H1 (cell line): ENCODE measurements around the gene LANCL2. TPM values are rescaled to one million over a fixed set of nuclear protein-coding genes. Genes with fewer than 3 reads are reported as not detected.

Experiments used
- HDAC2 ChIP-seq, 2 experiments: fragments of 300-600 bp in 1 of 2; sonication (generic) in 1 of 2; IDR thresholded peaks; 2 replicates each; pipeline ENCODE4 v1.6.1; 2011 to 2012; ENCODE audit warnings: low read depth in 2 of 2, low read length in 2 of 2, mild to moderate bottlenecking in 2 of 2, moderate library complexity in 2 of 2, borderline replicate concordance in 1 of 2, inconsistent platforms in 1 of 2
- polyA plus RNA-seq, 7 experiments: library from polyadenylated mRNA; depleted of rRNA in 3 of 7; stranded (reverse) in 5 of 7; unstranded in 2 of 7; fragments of >200 nt in 5 of 7; fragments of 200-250 nt in 2 of 7; gene quantifications; 1 replicate in 5 of 7; 2 replicates in 1 of 7; 4 replicates in 1 of 7; pipeline versions ENCODE4 v1.2.1 to v1.2.3, GENCODE V29; 2011 to 2013; ENCODE audit warnings: missing spikeins in 2 of 7, mixed read lengths in 2 of 7
- total RNA-seq: library from RNA; stranded (reverse); fragmentation: NEBNext Ultra II Directional; extraction: Animal tissue kit (Norgen Biotek cat#: 25700); gene quantifications from 2 replicates; pipeline ENCODE4 v1.2.1, GENCODE V29; 2021

Gene LANCL2
- total and polyA plus RNA-seq, 2 of the 8 experiments (the other 6 are each of a cell fraction or from before 2014, with no cell fraction given): 9.2 to 9.5 TPM

GRCh38 chr7:55478700-55479099, 113.6 kb downstream of the LANCL2 start (continued):
- TF ChIP-seq HDAC2 (IDR thresholded peaks at IDR 0.05; ENCODE audit: borderline replicate concordance in 1 of 2, low read depth in 2 of 2, low read length in 2 of 2): no peak
- TF ChIP-seq, all 59 proteins: peak for 0
